Neural cell (in vitro differentiated cells): Measurements from ENCODE around the gene TBC1D3K.
"Not testable (repeated sequence)": the region's sequence is repeated elsewhere in the genome, so short reads cannot be mapped to it uniquely, and the experiment has no call there.

Experiments used
- CTCF ChIP-seq: fragments of 450-650 bp; IDR thresholded peaks from 2 replicates; pipeline ENCODE4 v1.5.1; 2014; ENCODE audit warnings: antibody characterized with exemption, mild to moderate bottlenecking, moderate library complexity; ENCODE audit not compliant: poor library complexity, severe bottlenecking
- EP300 ChIP-seq: fragments of 450-650 bp; conservative IDR thresholded peaks from 2 replicates; pipeline ENCODE4 v1.6.1; 2014; ENCODE audit warnings: antibody characterized with exemption, mild to moderate bottlenecking, moderate library complexity; ENCODE audit not compliant: poor library complexity, severe bottlenecking
- EZH2 ChIP-seq: fragments of 200-600, 300-800 bp; shearing (Covaris generic), sonication (generic); IDR thresholded peaks from 2 replicates; pipeline ENCODE4 v1.6.1; 2014; ENCODE audit warnings: antibody characterized with exemption, low read length, borderline replicate concordance, mild to moderate bottlenecking; ENCODE audit not compliant: insufficient read depth, poor library complexity, severe bottlenecking
- MXI1 ChIP-seq: fragments of 450-650 bp; conservative IDR thresholded peaks from 2 replicates; pipeline ENCODE4 v1.6.1; 2014; ENCODE audit warnings: antibody characterized with exemption, mild to moderate bottlenecking; ENCODE audit not compliant: poor library complexity, severe bottlenecking
- POLR2AphosphoS5 ChIP-seq: IDR thresholded peaks from 2 replicates; pipeline ENCODE4 v1.6.1; 2012

- TF ChIP-seq CTCF, POLR2AphosphoS5, EZH2, EP300, MXI1: not testable (repeated sequence)
Measured at GRCh38 chr17:37924115-37924514, at the start of gene TBC1D3K.
